ENCODE results near the gene DMAC2. TPM values are rescaled to one million over a fixed set of nuclear protein-coding genes. Genes with fewer than 3 reads are reported as not detected.
"Not testable (repeated sequence)": the region's sequence is repeated elsewhere in the genome, so short reads cannot be mapped to it uniquely, and the experiment has no call there.

DMAC2 gene
- 71.5 and 99.0 TPM in 2 replicates for total RNA-seq (2014; rRNA removed; shearing (Covaris generic))

- DNase-seq (ENCODE audit: low read depth), result peak; percentile 99
These were observed at the start of gene DMAC2 for GRCh38 chr19:41439441-41440222. Gene DMAC2 (minus strand): TSS chr19:41439912. CDS start chr19:41439899, 13 bp downstream.

GRCh38 chr19:41486953-41487352 lies 47.2 kb upstream of the DMAC2 start:
- DNase-seq (ENCODE audit: low read depth), result not testable (repeated sequence)

- no peak for DNase-seq (ENCODE audit: low read depth)
These were observed 45.1 kb upstream of the DMAC2 start for GRCh38 chr19:41484822-41485221.

- DNase-seq (ENCODE audit: low read depth), result peak; percentile 66
These were observed 40.6 kb upstream of the DMAC2 start for GRCh38 chr19:41480336-41480735.

- peak; percentile 91 for DNase-seq (ENCODE audit: low read depth)
These were observed 40.1 kb upstream of the DMAC2 start for GRCh38 chr19:41479757-41480191.

- peak; percentile 17 for DNase-seq (ENCODE audit: low read depth)
These were observed 39.4 kb upstream of the DMAC2 start for GRCh38 chr19:41478875-41479756.

- peak; percentile 13 for DNase-seq (ENCODE audit: low read depth)
These were observed 38.5 kb upstream of the DMAC2 start for GRCh38 chr19:41478171-41478570.

GRCh38 chr19:41476583-41476982 lies 36.9 kb upstream of the DMAC2 start:
- no peak for DNase-seq (ENCODE audit: low read depth)

GRCh38 chr19:41463257-41464256 lies 23.8 kb upstream of the DMAC2 start:
- DNase-seq (ENCODE audit: low read depth), result not testable (repeated sequence)

- no peak for DNase-seq (ENCODE audit: low read depth)
These were observed 22.8 kb upstream of the DMAC2 start for GRCh38 chr19:41462497-41462896.

- no peak for DNase-seq (ENCODE audit: low read depth)
These were observed 17.5 kb upstream of the DMAC2 start for GRCh38 chr19:41457241-41457640.

- no peak for DNase-seq (ENCODE audit: low read depth)
These were observed 16.7 kb upstream of the DMAC2 start for GRCh38 chr19:41456342-41456918.

GRCh38 chr19:41455936-41456335 lies 16.2 kb upstream of the DMAC2 start:
- no peak for DNase-seq (ENCODE audit: low read depth)

GRCh38 chr19:41452584-41453275 lies 13.0 kb upstream of the DMAC2 start:
- DNase-seq (ENCODE audit: low read depth), result no peak

GRCh38 chr19:41449865-41450178 lies 10.1 kb upstream of the DMAC2 start:
- DNase-seq (ENCODE audit: low read depth), result no peak

- peak; percentile 85 for DNase-seq (ENCODE audit: low read depth)
These were observed 9.6 kb upstream of the DMAC2 start for GRCh38 chr19:41449079-41449864.

- no peak for DNase-seq (ENCODE audit: low read depth)
These were observed 8.1 kb upstream of the DMAC2 start for GRCh38 chr19:41447732-41448332.

- no peak for DNase-seq (ENCODE audit: low read depth)
These were observed 5.9 kb upstream of the DMAC2 start for GRCh38 chr19:41445575-41445974.

GRCh38 chr19:41443813-41444455 lies 4.2 kb upstream of the DMAC2 start:
- DNase-seq (ENCODE audit: low read depth), result no peak

Measured in Daoy (cell line).